ELR (cell line): Measurements from ENCODE around the gene ZSCAN18.

ENCODE experiments used
- DNase-seq: peaks from one replicate; pipeline ENCODE4 v3.0.0-alpha.2; 2015; ENCODE audit warnings: low read depth

ZSCAN18 gene

DNA sequence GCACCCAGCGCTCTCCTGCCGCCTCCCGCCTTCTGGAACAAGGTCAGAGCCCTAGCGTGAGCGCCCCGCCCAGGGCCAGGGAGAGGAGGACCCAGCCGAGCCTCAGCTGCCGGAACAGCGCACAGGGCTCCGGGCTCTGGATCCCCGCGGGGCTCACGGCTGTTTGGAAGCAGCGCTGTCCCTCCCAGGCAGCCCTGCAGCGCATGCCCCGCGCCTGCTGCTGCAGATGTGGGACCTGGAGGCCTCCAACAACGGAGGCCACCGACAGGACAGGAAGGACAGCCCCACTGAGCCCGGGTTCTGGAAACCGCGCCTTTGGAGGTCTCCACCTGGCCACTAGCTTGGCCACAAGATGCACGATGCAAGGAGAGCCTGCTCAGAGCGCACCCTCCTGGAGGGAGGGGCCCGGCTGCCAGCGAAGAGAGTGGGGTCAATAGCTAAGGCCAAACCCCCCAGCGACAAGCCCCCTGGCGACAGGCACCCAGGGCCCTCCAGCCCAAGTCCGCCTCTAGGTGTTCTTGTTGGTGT lies 12.6 kb downstream of the ZSCAN18 start:
- no peak for DNase-seq

DNA sequence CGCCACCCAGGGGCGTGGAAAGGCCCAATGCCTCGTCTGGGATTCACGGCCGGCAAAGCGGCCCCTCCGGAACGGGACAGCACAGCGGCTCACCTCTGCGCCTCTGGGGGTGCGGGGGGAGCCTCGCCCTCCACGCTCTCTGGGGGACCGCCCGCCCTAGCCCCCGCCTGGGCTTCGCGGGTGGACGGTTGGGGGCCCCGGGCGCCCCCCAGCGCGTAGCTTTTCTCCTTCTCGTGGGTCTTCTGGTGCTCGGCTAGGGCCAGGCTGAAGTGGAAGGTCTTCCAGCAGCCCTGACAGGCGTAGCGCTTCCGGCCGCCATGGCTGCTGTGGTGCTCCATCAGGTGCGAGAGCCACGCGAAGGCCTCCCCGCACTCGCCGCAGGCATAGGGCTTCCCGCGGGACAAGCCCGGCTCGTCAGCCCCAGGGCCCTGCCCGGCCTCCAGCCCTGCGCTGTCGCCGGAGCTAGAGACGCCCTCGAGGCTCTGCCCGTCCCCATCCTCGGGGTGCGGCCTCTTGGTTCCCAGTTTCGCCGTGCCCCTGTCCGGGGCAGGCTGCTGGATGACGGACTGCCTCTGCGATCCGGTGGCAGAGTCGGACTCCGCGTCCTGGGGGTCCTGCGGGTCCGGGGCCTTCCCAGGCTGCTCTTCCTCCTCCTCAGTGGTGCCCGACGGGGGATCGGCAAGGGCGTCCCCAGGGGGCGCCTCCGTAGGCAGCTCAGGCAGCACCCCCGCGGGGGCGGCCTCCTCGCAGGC lies 13.3 kb downstream of the ZSCAN18 start:
- no peak for DNase-seq

GRCh38 chr19:58083021-58083420 lies 15.0 kb downstream of the ZSCAN18 start:
- no peak for DNase-seq

GRCh38 chr19:58079792-58080191 lies 18.2 kb downstream of the ZSCAN18 start:
- DNase-seq, result no peak

DNA sequence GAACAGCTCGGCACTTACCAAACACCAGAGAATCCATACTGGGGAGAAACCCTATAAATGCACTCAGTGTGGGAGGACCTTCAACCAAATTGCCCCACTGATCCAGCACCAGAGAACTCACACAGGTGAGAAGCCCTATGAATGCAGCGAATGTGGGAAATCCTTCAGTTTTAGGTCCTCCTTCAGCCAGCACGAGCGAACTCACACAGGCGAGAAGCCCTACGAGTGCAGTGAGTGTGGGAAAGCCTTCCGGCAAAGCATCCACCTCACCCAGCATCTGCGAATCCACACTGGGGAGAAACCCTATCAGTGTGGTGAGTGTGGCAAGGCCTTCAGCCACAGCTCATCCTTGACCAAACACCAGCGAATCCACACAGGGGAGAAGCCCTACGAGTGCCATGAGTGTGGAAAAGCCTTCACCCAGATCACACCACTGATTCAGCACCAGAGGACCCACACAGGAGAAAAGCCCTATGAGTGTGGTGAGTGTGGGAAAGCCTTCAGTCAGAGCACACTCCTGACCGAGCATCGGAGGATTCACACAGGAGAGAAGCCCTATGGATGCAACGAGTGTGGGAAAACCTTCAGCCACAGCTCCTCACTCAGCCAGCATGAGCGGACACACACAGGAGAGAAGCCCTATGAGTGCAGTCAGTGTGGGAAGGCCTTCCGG lies 30.7 kb downstream of the ZSCAN18 start:
- no peak for DNase-seq

- DNase-seq, result no peak
These were observed 34.3 kb downstream of the ZSCAN18 start for GRCh38 chr19:58063712-58064111.

DNA sequence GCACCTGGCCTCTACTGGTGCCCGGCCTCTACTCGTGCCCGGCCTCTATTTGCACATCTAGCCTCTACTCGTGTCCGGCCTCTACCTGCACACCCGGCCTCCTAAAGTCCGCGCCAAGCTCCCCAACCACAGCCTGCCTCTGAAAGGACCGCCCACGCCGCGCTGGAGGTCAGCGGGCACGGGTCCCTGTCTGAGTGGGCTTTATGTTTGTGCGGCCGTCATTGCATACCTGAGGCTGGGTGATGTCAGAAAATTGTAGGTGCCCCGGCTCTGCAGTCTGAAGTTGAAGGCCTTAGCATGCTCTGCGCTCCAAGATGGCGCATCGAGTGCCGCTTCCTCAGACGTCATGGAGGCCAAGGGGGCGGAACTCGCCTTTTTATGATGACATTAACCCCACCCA lies 37.8 kb downstream of the ZSCAN18 start:
- DNase-seq, result no peak

GRCh38 chr19:58059671-58060078 lies 38.4 kb downstream of the ZSCAN18 start:
- no peak for DNase-seq

- peak; percentile 73 for DNase-seq
These were observed 38.9 kb downstream of the ZSCAN18 start, which contains the start of gene ZNF135 for GRCh38 chr19:58059003-58059670. ZNF135 (plus strand) TSS chr19:58059282; CDS start chr19:58060003, 721 bp downstream.

DNA sequence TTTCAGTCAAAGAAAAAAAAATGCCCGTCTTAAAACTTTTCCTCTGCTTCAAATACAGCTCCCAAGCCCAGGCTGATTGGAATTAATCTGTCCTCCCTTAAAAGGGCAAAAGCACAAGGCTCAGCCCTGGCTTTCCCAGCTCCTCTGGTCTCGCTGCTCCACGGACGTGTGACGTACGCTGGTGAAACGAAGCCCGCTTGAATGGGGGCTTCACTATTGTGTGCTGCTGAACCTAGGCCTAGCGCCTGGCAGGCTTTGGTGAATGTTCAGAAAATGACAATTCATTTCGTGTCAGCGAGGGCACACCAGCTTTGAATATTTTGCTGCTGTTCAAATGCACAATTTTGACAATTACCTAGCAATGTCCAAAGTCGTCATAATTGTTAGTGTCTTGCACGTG lies 39.6 kb downstream of the ZSCAN18 start:
- no peak for DNase-seq

DNA sequence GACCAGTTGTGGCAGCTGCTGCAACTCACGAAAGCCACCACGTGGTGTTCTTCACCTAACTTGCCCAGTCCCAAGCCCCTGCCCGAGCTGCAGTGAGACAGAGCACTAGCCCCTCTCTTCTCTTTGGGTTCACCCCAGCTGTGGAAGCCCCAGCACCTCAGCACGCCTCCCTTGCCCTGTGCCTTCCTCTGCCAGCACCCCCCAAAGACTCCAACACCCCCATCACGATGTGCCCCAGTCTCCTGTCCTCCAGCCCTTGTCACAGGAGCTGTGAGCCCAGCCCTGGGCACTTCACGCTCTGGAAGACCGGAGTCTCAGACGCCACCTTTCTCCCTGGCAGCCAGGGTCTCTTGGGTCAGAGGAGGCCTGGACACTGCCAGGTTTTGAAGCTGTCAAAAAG lies 41.2 kb downstream of the ZSCAN18 start:
- no peak for DNase-seq

DNA sequence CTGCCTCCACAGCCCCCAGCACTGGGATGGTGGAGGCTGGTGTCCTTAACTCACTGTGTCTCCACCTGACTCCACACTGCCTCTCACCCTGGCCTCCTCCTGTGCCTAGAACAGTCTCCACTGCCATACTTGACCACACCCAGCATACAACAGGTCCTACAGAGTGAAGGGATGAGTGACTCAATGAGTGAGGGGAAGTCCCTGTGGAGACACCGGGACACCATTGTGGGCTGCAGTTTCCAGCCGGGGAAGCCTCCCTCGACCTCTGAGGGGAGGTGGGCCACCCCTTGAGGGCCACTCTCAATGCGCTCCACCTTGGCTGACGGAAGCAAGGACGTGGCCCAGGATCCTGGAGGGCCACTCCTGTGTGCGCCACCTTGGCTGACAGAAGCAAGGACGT lies 41.8 kb downstream of the ZSCAN18 start:
- no peak for DNase-seq

DNA sequence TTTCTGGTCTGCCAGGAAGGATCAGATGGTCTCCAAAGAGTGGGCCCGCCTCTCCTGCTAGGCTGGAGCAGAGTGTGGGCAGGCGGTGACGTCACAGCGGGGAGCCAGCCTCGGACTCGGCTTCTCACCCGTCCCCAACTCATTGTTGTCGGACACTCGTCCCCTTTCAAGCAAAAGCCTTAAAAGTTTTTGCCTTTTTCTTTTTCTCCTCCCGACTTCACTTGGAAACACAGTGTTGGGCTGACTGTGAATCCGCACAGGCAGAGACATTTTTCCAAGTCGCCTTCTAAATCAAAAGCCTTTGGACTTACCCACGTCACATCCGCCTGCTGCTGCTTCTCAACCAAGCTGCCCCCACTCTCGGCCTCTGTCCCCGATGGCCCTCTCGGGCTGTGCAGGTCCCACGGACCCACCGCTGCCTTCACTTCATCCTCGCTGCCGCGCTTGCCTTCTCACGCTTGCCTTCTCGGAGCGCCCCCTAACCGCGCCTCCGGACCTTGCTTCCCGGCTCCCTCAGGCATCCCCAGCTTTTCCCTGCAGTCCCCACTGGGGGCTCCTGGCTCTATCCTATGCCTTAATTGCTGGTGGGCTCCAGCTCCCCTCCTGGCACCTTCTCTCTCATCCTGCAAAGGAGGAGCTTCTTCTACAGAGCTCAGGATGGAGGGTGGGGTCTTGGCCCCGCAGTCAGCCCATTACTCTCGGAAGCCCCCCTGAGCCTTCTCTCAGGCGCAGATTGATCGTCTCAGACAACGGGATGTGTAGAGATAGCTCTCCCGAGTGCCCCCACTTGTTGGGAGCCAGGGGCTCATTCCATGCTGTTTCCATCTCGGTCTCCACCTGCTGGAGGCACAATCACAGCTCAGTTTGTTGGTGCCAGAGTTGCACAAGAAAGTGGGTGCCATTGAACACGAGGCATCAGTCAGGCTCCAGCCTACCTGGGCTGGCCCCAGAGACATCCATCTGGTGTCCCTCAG lies 42.8 kb downstream of the ZSCAN18 start:
- peak; percentile 24 for DNase-seq

GRCh38 chr19:58053480-58054156 lies 44.4 kb downstream of the ZSCAN18 start:
- no peak for DNase-seq

DNA sequence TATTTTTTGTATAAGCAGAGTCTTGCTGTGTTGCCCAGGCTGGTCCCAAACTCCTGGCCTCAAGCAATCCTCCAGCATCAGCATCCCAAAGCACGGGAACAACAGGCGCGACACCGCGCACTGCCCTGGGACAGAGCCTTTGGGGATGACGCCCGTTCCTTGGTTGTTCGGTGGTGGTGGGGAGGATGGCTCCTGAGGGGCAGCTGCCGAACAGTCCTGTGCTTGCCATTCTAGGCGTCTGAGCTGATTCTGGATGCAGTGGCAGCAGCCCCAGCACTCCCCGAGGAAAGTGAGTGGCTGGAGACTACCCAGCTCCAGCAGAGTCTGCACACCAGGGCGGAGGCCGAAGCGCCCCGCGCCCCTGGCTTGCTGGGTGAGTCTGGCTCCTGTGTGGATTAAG lies 45.8 kb downstream of the ZSCAN18 start:
- no peak for DNase-seq

DNA sequence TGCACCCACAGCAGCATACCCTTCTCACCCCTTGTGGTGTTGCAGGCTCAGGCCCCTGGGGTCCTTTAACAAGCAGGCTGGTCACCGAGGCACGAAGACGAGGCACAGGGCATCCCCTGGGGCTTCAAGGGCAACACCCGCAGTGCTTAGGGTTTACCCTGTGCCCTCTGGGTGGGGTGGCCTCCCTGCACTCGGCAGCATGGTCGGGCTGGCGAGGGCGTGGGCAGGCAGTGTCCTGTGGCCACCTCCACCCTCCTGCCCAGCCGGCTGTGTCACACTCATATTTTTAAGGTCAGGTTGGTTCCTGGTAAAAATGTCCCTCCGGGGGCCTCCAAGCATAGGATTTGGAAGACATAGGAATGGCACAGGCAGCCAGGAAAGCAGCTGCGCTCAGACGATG lies 50.4 kb downstream of the ZSCAN18 start:
- no peak for DNase-seq

DNA sequence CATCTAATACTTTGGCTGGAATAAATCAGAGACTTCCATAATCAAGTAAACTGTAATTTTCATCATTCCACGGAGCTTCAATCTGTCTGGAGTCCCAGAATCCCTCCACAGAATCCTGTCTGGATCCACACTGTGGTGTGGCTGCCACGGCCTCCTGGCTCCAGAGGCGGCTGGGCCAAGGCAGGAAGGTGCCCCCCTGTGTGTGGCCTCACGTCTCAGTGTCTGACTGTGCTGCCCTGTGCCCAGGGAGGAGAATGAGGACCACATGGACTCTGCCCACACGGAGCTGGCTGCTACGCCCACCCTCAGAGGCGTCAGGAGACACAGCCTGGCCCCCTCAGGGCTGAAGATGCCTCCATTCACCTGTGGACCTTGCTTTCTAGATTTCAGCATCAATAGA lies 51.2 kb downstream of the ZSCAN18 start:
- no peak for DNase-seq

GRCh38 chr19:58045411-58046050 lies 52.5 kb downstream of the ZSCAN18 start:
- no peak for DNase-seq

DNA sequence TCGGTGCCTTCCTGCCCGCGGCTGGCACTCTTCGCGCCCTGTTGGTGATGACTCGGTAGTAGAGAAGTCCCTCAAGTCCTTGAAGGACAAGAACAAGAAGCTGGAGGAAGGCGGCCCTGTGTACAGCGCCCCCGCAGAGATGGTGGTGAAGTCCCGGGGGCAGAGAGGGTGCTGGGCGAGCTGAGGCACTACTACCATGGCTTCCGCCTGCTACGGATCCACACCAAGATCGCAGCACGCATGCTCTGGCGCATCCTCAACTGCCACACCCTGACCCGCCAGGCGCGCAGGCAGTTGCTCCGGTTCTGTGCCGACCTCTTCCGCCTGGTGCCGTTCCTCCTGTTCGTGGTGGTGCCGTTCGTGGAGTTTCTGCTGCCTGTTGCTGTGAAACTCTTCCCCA lies 53.1 kb downstream of the ZSCAN18 start:
- DNase-seq, result no peak

DNA sequence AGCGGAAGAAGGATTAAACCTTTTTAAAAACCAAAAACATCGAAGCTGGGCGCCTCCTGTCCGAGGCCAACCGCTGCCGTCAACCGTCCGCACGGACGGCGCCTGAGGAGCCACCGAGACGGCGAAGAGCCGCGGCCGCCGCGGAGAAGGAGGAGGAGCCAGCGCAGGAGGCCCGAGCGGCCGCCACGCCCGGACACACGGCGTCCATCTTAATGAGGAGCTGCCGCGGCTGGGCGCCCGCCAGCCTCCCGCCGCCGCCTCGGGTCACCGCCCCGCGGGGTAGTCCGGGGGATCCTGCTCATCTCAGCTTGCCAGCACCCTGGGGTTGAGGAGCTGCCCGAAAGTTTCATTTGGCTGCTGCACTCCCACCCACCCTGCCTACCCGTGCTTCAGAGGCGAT lies 53.6 kb downstream of the ZSCAN18 start:
- DNase-seq, result no peak
